Ectodermal cell (in vitro differentiated cells): Measurements from ENCODE around the gene HJV.

Experiments used
- H3K27ac ChIP-seq: 2 replicates; pipeline ENCODE4 v1.7.0; 2013; ENCODE audit warnings: mild to moderate bottlenecking, low read depth, low read length; ENCODE audit not compliant: insufficient read depth, poor library complexity, severe bottlenecking
- H3K27me3 ChIP-seq: 2 replicates; pipeline ENCODE4 v1.7.0; 2013; ENCODE audit warnings: mild to moderate bottlenecking, low read length; ENCODE audit not compliant: insufficient read depth, control insufficient read depth, poor library complexity, severe bottlenecking
- H3K36me3 ChIP-seq: one replicate; pipeline ENCODE4 v1.7.0; 2013; ENCODE audit warnings: low read length; ENCODE audit not compliant: control insufficient read depth, insufficient read depth
- H3K4me1 ChIP-seq: one replicate; pipeline ENCODE4 v1.7.0; 2013; ENCODE audit warnings: low read length; ENCODE audit not compliant: control insufficient read depth, insufficient read depth
- H3K4me3 ChIP-seq: 2 replicates; pipeline ENCODE4 v1.7.0; 2013; ENCODE audit warnings: low read depth, low read length, control low read depth; ENCODE audit not compliant: insufficient read depth
- H3K9me3 ChIP-seq: 2 replicates; pipeline ENCODE4 v1.7.0; 2013; ENCODE audit warnings: mild to moderate bottlenecking, low read length, moderate library complexity; ENCODE audit not compliant: control insufficient read depth
- WGBS, 2 experiments: methylation state at CpG; one replicate each; pipeline ENCODE4 v1.1.7; 2013; ENCODE audit warnings: missing lambda C conversion rate in 2 of 2; 5-methylcytosine and 5-hydroxymethylcytosine counted together

The HJV gene

DNA sequence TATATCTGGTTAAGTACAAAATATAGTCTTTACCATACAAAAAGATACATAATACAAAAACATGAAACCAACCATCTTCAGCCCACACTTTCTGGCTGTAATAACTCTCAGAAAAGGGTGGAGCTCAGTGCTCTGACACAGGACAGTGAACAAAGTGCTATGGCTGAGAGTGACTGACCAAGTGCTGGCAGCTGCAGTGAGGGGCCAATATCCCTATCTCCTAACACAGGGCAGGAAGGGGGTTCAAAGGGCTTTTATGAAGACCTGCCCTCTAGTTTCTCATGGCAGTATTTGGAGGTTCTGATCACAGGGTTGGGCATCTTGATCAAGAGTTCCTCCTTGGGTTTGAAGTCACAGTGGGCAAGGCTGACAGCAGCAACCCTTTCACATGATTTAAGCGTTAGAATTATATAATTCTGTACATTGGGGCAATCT lies 29.0 kb downstream of the HJV start:
- Histone ChIP-seq H3K4me3 (no peak overlapping the region), H3K27ac (no peak overlapping the region), H3K27me3 (no peaks in the 10 kb centered on the region), H3K4me1 (peaks cover 12% of the 10 kb centered on the region), H3K9me3 (no peaks in the 10 kb centered on the region), H3K36me3 (peaks cover 24% of the 10 kb centered on the region)
- 90 to 100% methylated on average over 1 of the region's 1 CpG for WGBS, 2 experiments

DNA sequence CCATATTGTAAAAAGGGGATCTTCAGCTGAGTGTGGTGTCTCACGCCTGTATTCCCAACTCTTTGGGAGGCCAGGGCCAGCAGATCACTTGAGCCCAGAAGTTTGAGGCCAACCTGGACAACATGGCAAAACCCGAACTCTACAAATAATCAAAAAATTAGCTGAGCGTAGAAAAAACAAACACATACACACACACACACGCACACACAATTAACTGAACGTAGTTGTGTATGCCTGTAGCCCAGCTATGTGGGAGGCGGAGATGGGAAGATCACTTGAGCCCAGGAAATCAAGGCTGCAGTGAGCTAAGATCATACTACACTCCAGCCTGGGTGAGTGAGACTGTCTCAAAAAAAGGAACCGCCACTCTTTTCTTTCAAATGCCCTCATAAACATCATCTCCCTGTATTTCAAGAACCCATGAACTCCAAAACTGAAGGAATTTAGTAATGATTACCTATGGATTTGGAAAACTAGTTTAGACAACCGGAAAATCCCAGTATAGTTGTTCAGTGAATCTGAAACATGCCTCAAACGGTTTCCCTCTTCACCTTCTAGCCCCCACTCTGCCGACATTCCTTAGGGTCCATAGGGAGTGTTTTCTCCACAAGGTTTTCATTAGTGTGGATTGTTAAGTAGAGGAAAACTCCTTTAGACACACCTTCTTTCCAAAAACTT lies 29.7 kb downstream of the HJV start:
- Histone ChIP-seq H3K4me1 (peaks cover 8% of the 10 kb centered on the region), H3K9me3 (no peaks in the 10 kb centered on the region), H3K4me3 (no peak overlapping the region), H3K27ac (no peak overlapping the region), H3K36me3 (peaks cover 24% of the 10 kb centered on the region), H3K27me3 (no peaks in the 10 kb centered on the region)
- 91 to 93% methylated on average over 8 to 10 of the region's 10 CpGs for WGBS, 2 experiments

DNA sequence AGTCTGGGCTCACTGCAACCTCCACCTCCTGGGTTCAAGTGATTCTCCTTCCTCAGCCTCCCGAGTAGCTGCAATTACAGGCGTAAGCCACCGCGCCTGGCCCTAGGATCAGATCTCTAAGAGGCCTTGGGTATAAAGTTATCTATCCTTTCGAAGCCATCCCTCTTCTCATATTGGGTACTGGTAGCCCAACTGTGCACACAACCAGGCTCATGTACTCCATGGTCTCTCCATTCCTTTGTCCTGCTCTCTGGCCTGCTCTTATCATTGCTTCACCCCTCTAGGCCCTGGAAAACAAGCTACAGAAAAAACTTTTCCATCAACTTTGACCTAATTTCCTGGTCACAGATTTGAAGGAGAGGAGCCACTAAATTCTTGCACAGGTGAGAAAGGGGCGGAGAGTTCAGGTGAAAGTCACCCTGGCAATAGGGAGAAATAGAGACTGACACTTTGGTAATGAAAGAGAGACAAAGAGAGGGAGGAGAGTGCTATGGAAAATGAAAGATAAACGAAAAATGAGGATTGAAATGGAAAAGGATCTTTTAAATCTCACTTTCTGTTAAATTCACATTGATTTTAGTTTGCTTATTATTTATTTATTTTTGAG lies 31.2 kb downstream of the HJV start:
- H3K9me3 ChIP-seq = no peaks in the 10 kb centered on the region
- peaks cover 16% of the 10 kb centered on the region for H3K4me1 ChIP-seq
- peaks cover 24% of the 10 kb centered on the region for H3K36me3 ChIP-seq
- 92 to 93% methylated on average over 7 of the region's 7 CpGs for WGBS, 2 experiments
- peak overlapping the region; percentile 29 for H3K27ac ChIP-seq
- H3K27me3 ChIP-seq = no peaks in the 10 kb centered on the region
- H3K4me3 ChIP-seq = no peak overlapping the region

DNA sequence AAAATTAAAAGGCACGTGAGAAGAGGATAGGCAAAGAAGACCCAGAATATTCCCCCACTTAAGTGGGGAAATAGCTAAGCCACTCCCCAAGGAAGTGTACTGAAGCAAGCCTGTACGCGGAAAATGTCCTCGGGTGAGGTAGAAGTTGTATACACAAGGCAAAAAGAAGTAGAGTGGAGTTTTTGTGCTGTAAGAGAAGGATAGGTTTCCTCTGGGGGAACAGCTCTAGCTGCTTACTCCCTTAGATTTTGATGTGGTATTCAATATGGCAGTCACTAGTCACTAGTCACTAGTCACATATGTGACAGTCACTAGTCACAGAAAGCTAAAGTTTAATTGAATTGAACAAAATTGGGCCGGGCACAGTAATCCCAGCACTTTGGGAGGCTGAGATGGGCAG lies 32.8 kb downstream of the HJV start:
- 92 to 95% methylated on average over 5 of the region's 5 CpGs for WGBS, 2 experiments
- Histone ChIP-seq H3K27me3 (no peaks in the 10 kb centered on the region), H3K36me3 (peaks cover 9% of the 10 kb centered on the region), H3K9me3 (no peaks in the 10 kb centered on the region), H3K27ac (no peak overlapping the region), H3K4me1 (peaks cover 18% of the 10 kb centered on the region), H3K4me3 (no peak overlapping the region)

DNA sequence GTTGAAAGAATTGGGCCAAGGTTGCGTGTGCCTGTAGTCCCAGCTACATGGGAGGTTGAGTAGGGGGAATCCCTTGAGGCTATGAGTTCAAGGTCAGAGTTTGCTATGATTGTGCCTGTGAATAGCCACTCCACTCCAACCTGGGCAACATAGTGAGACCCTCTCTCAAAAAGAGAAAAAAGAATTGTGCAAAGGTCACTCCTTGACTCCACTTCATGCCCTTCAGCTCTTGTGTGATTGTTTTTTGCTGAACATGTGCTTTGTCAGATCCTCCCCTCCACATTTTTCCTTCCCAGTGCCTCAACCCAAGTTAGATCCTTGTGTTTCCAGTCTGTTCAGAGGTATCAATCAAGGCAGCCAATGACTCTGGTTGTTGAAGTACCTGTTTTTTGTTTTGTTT lies 33.6 kb downstream of the HJV start:
- Histone ChIP-seq H3K36me3 (peaks cover under 1% of the 10 kb centered on the region), H3K27ac (no peak overlapping the region), H3K9me3 (no peaks in the 10 kb centered on the region), H3K4me1 (peaks cover 13% of the 10 kb centered on the region), H3K27me3 (no peaks in the 10 kb centered on the region), H3K4me3 (no peak overlapping the region)
- 93 to 96% methylated on average over 1 of the region's 1 CpG for WGBS, 2 experiments

DNA sequence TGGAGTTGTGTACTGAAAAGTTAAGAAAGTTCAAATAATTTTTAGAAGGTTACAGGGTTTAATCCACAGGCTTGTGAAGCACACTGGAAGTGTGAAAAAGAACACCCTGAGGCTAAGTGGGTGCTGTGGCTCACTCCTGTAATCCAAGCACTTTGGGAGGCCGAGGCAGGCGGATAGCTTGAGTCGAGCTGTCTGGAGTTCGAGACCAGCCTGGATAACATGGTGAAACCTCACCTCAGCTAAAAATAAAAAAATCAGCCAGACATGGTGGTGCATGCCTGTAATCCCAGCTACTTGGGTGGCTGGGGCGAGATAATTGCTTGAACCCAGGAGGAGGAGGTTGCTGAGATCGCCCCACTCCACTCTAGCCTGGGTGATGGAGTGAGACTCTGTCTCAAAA lies 35.0 kb downstream of the HJV start:
- WGBS, 2 experiments = 89 to 96% methylated on average over 6 of the region's 6 CpGs
- H3K27me3 ChIP-seq = no peaks in the 10 kb centered on the region
- H3K4me3 ChIP-seq = no peak overlapping the region
- no peaks in the 10 kb centered on the region for H3K9me3 ChIP-seq
- no peak overlapping the region for H3K27ac ChIP-seq
- no peaks in the 10 kb centered on the region for H3K36me3 ChIP-seq
- peaks cover 13% of the 10 kb centered on the region for H3K4me1 ChIP-seq

DNA sequence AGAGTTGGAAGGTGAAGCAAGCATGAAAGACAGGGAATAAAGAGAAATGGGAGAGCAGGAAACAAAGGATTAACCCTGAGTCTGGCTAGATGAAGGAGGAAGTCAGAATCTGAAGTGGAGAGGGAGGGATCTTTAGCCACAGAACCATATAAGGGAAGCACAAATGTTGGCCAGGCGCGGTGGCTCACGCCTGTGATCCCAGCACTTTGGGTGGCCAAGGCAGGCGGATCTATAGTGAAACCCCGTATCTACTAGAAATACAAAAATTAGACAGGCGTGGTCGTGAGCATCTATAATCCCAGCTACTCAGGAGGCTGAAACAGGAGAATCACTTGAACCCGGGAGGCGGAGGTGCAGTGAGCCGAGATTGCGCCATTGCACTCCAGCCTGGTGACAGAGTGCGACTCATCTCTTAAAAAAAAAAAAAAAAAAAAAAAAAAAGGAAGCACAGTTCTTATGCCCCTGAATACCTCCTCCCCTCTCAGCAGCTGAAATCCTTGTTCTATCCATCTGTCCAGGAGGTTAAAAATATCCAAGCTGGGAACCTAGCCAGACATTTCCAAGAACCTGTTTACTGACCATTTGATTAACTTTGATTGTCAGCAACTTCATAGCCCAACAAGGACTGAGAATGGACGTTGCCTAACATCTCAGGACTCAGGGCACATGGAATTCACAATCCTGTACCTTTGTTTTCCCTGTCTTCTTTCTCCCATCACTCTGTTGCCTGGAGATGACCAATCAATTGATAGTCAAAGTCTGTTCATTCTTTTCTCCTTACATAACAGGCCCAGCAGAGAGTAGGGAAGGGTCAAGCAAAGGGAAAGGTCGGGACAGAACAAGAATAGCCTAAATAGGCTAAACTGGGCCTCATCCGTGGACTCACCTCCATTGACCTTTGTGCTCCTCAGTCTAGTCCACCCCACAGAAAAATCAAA lies 35.8 kb downstream of the HJV start:
- Histone ChIP-seq H3K4me3 (no peak overlapping the region), H3K27ac (no peak overlapping the region), H3K9me3 (no peaks in the 10 kb centered on the region), H3K27me3 (no peaks in the 10 kb centered on the region), H3K4me1 (peaks cover 13% of the 10 kb centered on the region), H3K36me3 (no peaks in the 10 kb centered on the region)
- 84 to 86% methylated on average over 15 of the region's 15 CpGs for WGBS, 2 experiments

DNA sequence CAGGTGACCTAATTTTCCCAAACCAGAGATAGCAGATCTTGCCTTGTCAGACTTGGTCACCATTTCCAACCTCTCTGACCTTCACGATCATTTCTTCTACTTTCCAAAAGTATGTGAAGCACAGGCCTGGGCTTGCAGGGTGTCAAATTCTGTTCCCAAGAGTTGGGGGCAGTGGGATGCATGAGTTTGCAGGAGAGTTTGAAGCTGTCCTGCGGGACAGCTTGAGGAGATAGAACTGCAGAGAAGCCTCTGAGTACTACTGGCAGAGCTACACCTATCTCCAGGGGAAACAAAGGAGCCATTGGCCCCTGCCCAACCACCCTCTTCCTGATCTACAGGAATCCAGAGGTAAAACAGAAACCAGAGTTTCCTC lies 36.4 kb downstream of the HJV start:
- H3K27me3 ChIP-seq = no peaks in the 10 kb centered on the region
- no peak overlapping the region for H3K27ac ChIP-seq
- 83 to 88% methylated on average over 2 of the region's 2 CpGs for WGBS, 2 experiments
- H3K36me3 ChIP-seq = no peaks in the 10 kb centered on the region
- no peak overlapping the region for H3K4me3 ChIP-seq
- H3K9me3 ChIP-seq = no peaks in the 10 kb centered on the region
- H3K4me1 ChIP-seq = peaks cover 16% of the 10 kb centered on the region

DNA sequence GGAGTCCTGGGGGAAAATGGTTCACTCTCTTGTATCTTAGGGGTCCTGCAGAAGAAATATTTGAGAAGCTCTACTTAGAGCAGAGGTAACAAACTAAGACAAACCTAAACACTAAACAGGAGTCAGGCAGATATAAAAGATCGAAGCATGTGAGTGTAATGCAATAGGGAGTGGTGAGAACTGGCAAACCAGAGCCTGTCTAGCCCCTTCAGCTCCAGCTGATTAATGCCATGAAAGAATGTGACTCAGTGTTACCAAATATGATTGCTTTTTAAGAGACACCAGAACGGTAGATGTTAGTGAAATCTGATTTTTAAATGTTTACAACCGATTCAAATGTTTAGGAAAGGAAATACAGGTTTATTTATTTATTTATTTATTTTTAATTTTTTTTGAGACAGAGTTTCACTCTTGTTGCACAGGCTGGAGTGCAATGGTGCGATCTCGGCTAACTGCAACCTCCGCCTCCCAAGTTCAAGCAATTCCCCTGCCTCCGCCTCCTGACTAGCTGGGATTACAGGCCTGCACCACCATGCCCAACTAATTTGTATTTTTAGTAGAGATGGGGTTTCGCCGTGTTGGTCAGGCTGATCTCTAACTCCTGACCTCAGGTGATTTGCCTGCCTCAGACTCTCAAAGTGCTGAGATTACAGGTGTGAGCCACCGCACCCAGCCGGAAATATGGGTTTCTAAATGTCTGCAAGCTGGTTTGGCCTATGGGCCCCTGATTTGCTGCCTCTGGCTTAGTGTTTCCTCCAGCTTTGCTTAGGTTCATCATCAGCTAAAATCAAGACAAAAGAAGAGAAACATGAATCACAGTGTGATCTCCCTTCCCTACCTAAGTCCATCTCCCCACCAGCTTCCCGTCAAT lies 37.3 kb downstream of the HJV start:
- peaks cover 21% of the 10 kb centered on the region for H3K4me1 ChIP-seq
- no peaks in the 10 kb centered on the region for H3K27me3 ChIP-seq
- H3K27ac ChIP-seq = no peak overlapping the region
- H3K9me3 ChIP-seq = no peaks in the 10 kb centered on the region
- H3K36me3 ChIP-seq = no peaks in the 10 kb centered on the region
- 95 to 97% methylated on average over 10 to 12 of the region's 12 CpGs for WGBS, 2 experiments
- no peak overlapping the region for H3K4me3 ChIP-seq
